Right lobe of liver (tissue), 6 donors: ENCODE results near the gene NRTN. TPM values are rescaled to one million over a fixed set of nuclear protein-coding genes. Genes with fewer than 3 reads are reported as not detected.

Experiments
- ATAC-seq, 4 donors: fragments of 200-7000 bp; cut with Tn5 transposase; one replicate each; pipeline ENCODE4 v1.9.1; 2020; ENCODE audit warnings: mild to moderate bottlenecking in 4 of 4, moderate library complexity in 4 of 4
- DNase-seq, 3 donors: peaks; one replicate each; pipeline ENCODE4 v3.0.0-alpha.2; 2020
- H3K27ac ChIP-seq, 3 donors: fragments of 200-600 bp; one replicate each; pipeline ENCODE4 v1.8.0; 2022
- H3K27me3 ChIP-seq, 2 donors: fragments of 200-600 bp; one replicate each; pipeline ENCODE4 v1.8.0; 2022
- H3K36me3 ChIP-seq, 4 donors: fragments of 200-600 bp; sonication (generic) in 1 of 4; one replicate each; pipeline versions ENCODE4 v1.5.1 to v1.8.0; 2017 to 2022; ENCODE audit warnings: control low read depth in 1 of 4
- H3K4me1 ChIP-seq, 4 donors: fragments of 200-600 bp; sonication (generic) in 1 of 4; one replicate each; pipeline versions ENCODE4 v1.5.1 to v1.8.0; 2017 to 2022; ENCODE audit warnings: control low read depth in 1 of 4
- H3K4me3 ChIP-seq, 3 donors: fragments of 200-600 bp; one replicate each; pipeline ENCODE4 v1.8.0; 2022
- H3K9me3 ChIP-seq, 4 donors: fragments of 200-600 bp; sonication (generic) in 1 of 4; one replicate each; pipeline versions ENCODE4 v1.5.1 to v1.8.0; 2017 to 2022; ENCODE audit warnings: control low read depth in 1 of 4
- CTCF ChIP-seq, 4 donors: fragments of 200-600 bp in 3 of 4; fragments of 450-650 bp in 1 of 4; IDR thresholded peaks; one replicate each; pipeline versions ENCODE4 v1.5.1 to v1.8.0; 2016 to 2022; ENCODE audit warnings: antibody characterized with exemption in 4 of 4, mild to moderate bottlenecking in 2 of 4
- POLR2A ChIP-seq: fragments of 450-650 bp; IDR thresholded peaks from one replicate; pipeline ENCODE4 v1.6.1; 2017; ENCODE audit warnings: antibody characterized with exemption, mild to moderate bottlenecking
- WGBS: methylation state at CpG from one replicate; pipeline ENCODE4 v1.1.6; 2018; ENCODE audit warnings: low coverage, low lambda C conversion rate; ENCODE audit not compliant: insufficient coverage; ENCODE audit errors: missing lambda C conversion rate; 5-methylcytosine and 5-hydroxymethylcytosine counted together
- intact Hi-C, 2 donors: fragments of 100-400 bp; cut with DNase I; formaldehyde crosslinking; loops; one replicate each; pipeline versions ENCODE4 v1.11.2 to v1.14.1; 2022
- total RNA-seq, 6 experiments: library from RNA; depleted of rRNA in 2 of 6; stranded (reverse); fragments of >200 nt in 2 of 6; fragmentation: NEBNext Ultra II Directional in 3 of 6; extraction: Animal tissue kit (Norgen Biotek cat#: 25700) in 3 of 6; gene quantifications; one replicate each; pipeline versions ENCODE4 v1.1.0 to v1.2.4, GENCODE V29; 2016 to 2023
- donor health status: DM: no; HTN: yes; CAD: no.
- donor health status: DM: no; HTN: no; CAD: no.
- donor health status: DM: no; HTN: no; CAD: no.
- donor health status: DM: no; HTN: yes; CAD: no.
- donor health status: DM: no; HTN: yes; CAD: no.

The NRTN gene
- total RNA-seq, 6 experiments from 2014 or later: 4.7 to 11.6 (median 9.8) TPM

DNA sequence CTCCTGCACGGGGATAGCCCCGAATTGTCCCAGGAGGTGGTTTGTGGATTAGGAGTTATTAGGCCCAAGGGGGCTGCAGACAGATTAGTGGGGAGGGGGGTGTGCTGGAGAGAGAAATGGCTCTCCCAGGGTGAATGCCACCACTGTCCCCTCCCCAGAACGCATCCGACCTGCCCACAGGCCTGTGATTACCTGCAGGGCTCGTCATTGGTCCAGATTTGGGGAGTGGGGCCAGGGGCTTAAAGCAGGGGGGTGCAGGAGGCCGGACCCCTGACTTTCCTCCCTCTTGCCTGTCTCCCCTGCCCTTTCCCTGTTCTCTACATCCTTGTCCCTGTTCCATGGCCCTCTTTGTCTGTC, 1.2 kb downstream of the NRTN start:
- Histone ChIP-seq H3K4me3 (peak overlapping the region in 2 of 3 donors; percentile 48 to 49), H3K9me3 (no peaks in the 10 kb centered on the region), H3K27ac (no peak overlapping the region), H3K36me3 (no peaks in the 10 kb centered on the region), H3K4me1 (peaks cover 0 to 28% (median 7%) of the 10 kb centered on the region in 4 donors), H3K27me3 (no peaks in the 10 kb centered on the region)
- ATAC-seq: no peak
- intact Hi-C loops: loop anchor here (5.0 to 10.0 kb wide), 2 partner anchors 86 to 159 kb away; no protein-coding TSS in a partner anchor
- no peak for DNase-seq
- 22% methylated on average over 3 of the region's 6 CpGs for WGBS
- TF ChIP-seq CTCF (IDR thresholded peaks at IDR 0.05) (no peak), POLR2A (no peak)

- Histone ChIP-seq H3K4me3 (no peak overlapping the region), H3K36me3 (no peaks in the 10 kb centered on the region), H3K9me3 (no peaks in the 10 kb centered on the region), H3K27me3 (no peaks in the 10 kb centered on the region), H3K4me1 (peaks cover 0 to 20% (median 5%) of the 10 kb centered on the region in 4 donors), H3K27ac (no peak overlapping the region)
- ATAC-seq (no peak), DNase-seq (no peak)
- intact Hi-C loops: loop anchor here (5.0 to 10.0 kb wide), 2 partner anchors 85 to 158 kb away; no protein-coding TSS in a partner anchor
- 93% methylated on average over 5 of the region's 5 CpGs for WGBS
- TF ChIP-seq POLR2A (no peak), CTCF (IDR thresholded peaks at IDR 0.05) (no peak)
These were observed 2.0 kb downstream of the NRTN start for GRCh38 chr19:5806905-5807304.

DNA sequence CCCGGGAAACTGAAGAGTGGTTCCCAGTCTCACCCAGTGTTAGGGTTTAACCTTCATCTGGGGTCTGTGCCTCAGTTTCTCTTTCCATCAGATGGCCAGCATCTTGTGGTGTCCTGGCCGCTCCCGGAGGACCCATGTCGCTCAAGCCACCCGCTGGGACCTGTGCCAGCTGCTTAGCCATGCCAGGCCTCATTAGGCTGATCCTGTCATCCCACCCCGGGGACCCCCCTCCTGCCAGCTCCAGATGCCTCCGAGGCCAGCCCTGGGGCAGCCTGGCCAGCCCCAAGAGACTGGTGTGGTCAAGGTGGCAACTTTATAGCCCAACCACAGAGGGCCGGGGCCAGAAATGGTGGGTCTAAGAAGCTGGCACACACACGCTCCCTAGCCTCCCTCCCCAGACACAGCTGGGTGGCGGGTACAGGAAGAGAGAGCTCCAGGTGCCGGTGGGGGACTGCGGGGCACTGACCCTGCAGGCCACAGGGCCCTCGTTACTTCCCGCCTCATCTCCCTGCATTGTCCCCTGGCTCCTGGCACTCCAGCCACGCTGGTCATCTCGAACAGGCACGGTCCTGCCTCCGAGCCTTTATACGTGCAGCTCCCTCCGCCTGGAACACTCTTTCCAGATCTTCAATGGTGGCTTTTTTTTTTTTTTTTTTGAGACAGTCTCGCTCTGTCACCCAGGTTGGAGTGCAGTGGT, 3.4 kb downstream of the NRTN start:
- intact Hi-C loops: loop anchor here (5.0 to 10.0 kb wide), 2 partner anchors 84 to 157 kb away; no protein-coding TSS in a partner anchor
- Histone ChIP-seq H3K36me3 (no peaks in the 10 kb centered on the region), H3K4me1 (peaks cover 0 to 18% (median 5%) of the 10 kb centered on the region in 4 donors), H3K4me3 (no peak overlapping the region), H3K27me3 (no peaks in the 10 kb centered on the region), H3K27ac (no peak overlapping the region), H3K9me3 (no peaks in the 10 kb centered on the region)
- TF ChIP-seq POLR2A: no peak
- TF ChIP-seq CTCF (IDR thresholded peaks at IDR 0.05): no peak
- 83% methylated on average over 3 of the region's 21 CpGs for WGBS
- ATAC-seq (no peak), DNase-seq (no peak)

DNA sequence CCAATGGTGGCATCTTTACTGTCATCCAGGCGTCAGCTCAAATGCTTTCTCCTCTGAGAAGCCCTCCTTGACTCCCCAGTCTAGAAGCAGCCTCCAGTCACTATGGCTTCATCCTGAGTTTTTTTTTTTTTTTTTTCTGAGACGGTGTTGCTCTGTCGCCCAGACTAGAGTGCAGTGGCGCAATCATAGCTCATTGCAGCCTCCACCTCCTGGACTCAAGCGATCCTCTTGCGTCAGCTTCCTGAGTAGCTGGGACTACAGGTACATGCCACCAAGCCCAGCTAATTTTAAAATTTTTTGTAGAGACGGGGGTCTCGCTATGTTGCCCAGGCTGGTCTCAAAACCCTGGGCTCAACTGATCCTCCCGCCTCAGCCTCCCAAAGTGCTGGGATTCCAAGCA, 4.2 kb downstream of the NRTN start:
- H3K9me3 ChIP-seq: no peaks in the 10 kb centered on the region
- intact Hi-C loops: loop anchor here (5.0 to 10.0 kb wide), 2 partner anchors 83 to 156 kb away; no protein-coding TSS in a partner anchor
- DNase-seq: peak in 2 of 3 donors; percentile 76 to 78
- 43% methylated on average over 9 of the region's 9 CpGs for WGBS
- no peaks in the 10 kb centered on the region for H3K27me3 ChIP-seq
- H3K4me3 ChIP-seq: no peak overlapping the region
- no peak for TF ChIP-seq POLR2A
- TF ChIP-seq CTCF (IDR thresholded peaks at IDR 0.05): no peak
- H3K27ac ChIP-seq: peak overlapping the region in 2 of 3 donors; percentile 47 to 77
- H3K4me1 ChIP-seq: peaks cover 0 to 12% (median 3%) of the 10 kb centered on the region in 4 donors
- ATAC-seq: peak; percentile 13 to 57 (median 38)
- no peaks in the 10 kb centered on the region for H3K36me3 ChIP-seq
